HG03060 (cell line): ENCODE data around the gene SUN5.
"Not testable (repeated sequence)": the region's sequence is repeated elsewhere in the genome, so short reads cannot be mapped to it uniquely, and the experiment has no call there.

Experiments used
- ATAC-seq: cut with Tn5 transposase; IDR thresholded peaks from one replicate; pipeline ENCODE4 v1.9.1; 2021; ENCODE audit warnings: low read depth, moderate number of reproducible peaks; ENCODE audit not compliant: unreplicated experiment

The SUN5 gene

GRCh38 chr20:32966881-32967781 is 37.1 kb downstream of the SUN5 start:
- no peak for ATAC-seq

GRCh38 chr20:32966382-32966781 is 37.9 kb downstream of the SUN5 start:
- ATAC-seq = no peak

- ATAC-seq = no peak
Observed at GRCh38 chr20:32965581-32966373, 38.5 kb downstream of the SUN5 start.

- ATAC-seq = no peak
Observed at GRCh38 chr20:32965115-32965514, 39.1 kb downstream of the SUN5 start.

GRCh38 chr20:32964575-32964974 is 39.7 kb downstream of the SUN5 start:
- no peak for ATAC-seq

GRCh38 chr20:32963176-32963575 is 41.1 kb downstream of the SUN5 start:
- no peak for ATAC-seq

GRCh38 chr20:32962646-32963045 is 41.6 kb downstream of the SUN5 start:
- not testable (repeated sequence) for ATAC-seq

GRCh38 chr20:32962053-32962452 is 42.2 kb downstream of the SUN5 start:
- ATAC-seq = no peak

- no peak for ATAC-seq
Observed at GRCh38 chr20:32960849-32961731, 43.1 kb downstream of the SUN5 start.

GRCh38 chr20:32960222-32960518 is 44.1 kb downstream of the SUN5 start:
- no peak for ATAC-seq

- ATAC-seq = no peak
Observed at GRCh38 chr20:32959351-32960221, 44.6 kb downstream of the SUN5 start.

- ATAC-seq = no peak
Observed at GRCh38 chr20:32958574-32958973, 45.7 kb downstream of the SUN5 start.

GRCh38 chr20:32957459-32957858 is 46.8 kb downstream of the SUN5 start:
- no peak for ATAC-seq

- not testable (repeated sequence) for ATAC-seq
Observed at GRCh38 chr20:32950539-32950938, 53.7 kb downstream of the SUN5 start.

GRCh38 chr20:32946629-32947028 is 57.6 kb downstream of the SUN5 start:
- ATAC-seq = no peak

- no peak for ATAC-seq
Observed at GRCh38 chr20:32945710-32946221, 58.5 kb downstream of the SUN5 start.

GRCh38 chr20:32943490-32944052 is 60.7 kb downstream of the SUN5 start:
- no peak for ATAC-seq

GRCh38 chr20:32941155-32941885 is 62.9 kb downstream of the SUN5 start:
- no peak for ATAC-seq

- no peak for ATAC-seq
Observed at GRCh38 chr20:32934580-32934979, 69.7 kb downstream of the SUN5 start.
